Endothelial cell of umbilical vein (primary cell): ENCODE data around the gene FHIT. TPM values are rescaled to one million over a fixed set of nuclear protein-coding genes. Genes with fewer than 3 reads are reported as not detected.

Experiments used
- BruUV-seq: library from RNA; stranded (reverse); fragments of 400-500 nt; replicated peaks from 2 replicates; lab custom pipeline; 2021; lab: Mats Ljungman, UMichigan
- CTCF ChIA-PET: fragments of 300-600, 350-600 bp; sonication (Branson Sonifier 250); formaldehyde crosslinking; loops from one replicate; lab custom pipeline; 2021; ENCODE audit warnings: antibody characterized with exemption, inconsistent platforms; lab: Charles Lee
- POLR2A ChIA-PET: fragments of 300-600, 350-600 bp; sonication (Branson Sonifier 250); formaldehyde crosslinking; loops from one replicate; lab custom pipeline; 2021; ENCODE audit warnings: antibody characterized with exemption, inconsistent platforms; lab: Charles Lee
- DNase-seq: peaks from one replicate; pipeline ENCODE4 v3.0.0-alpha.2; 2011; ENCODE audit warnings: low read depth, low spot score
- FAIRE-seq: peaks from 2 replicates; lab custom pipeline; 2011; peaks lifted over from hg19 to GRCh38; lab: Jason Lieb, UNC
- H2AFZ ChIP-seq: 2 replicates; pipeline ENCODE4 v1.6.0; 2012; ENCODE audit warnings: low read depth, low read length, control low read depth, inconsistent platforms
- H3K27ac ChIP-seq: 2 replicates; pipeline ENCODE4 v1.5.1; 2011; ENCODE audit warnings: low read depth, mild to moderate bottlenecking, control low read depth, low read length, moderate library complexity; ENCODE audit not compliant: insufficient read depth
- H3K27me3 ChIP-seq, 2 experiments: 2 replicates each; pipeline versions ENCODE4 v1.6.0 to v1.6.1; 2011; ENCODE audit warnings: low read length in 2 of 2, mixed read lengths in 1 of 2; ENCODE audit not compliant: control insufficient read depth in 2 of 2, insufficient read depth in 2 of 2
- H3K36me3 ChIP-seq, 2 experiments: 2 replicates in 1 of 2; 3 replicates in 1 of 2; pipeline ENCODE4 v1.5.1; 2011; ENCODE audit warnings: low read length in 2 of 2, mild to moderate bottlenecking in 1 of 2, moderate library complexity in 1 of 2; ENCODE audit not compliant: control insufficient read depth in 2 of 2, insufficient read depth in 2 of 2; ENCODE audit errors: extremely low read depth in 1 of 2
- H3K4me1 ChIP-seq: 3 replicates; pipeline ENCODE4 v1.5.1; 2011; ENCODE audit warnings: mild to moderate bottlenecking, low read length; ENCODE audit not compliant: control insufficient read depth, insufficient read depth; ENCODE audit errors: extremely low read depth
- H3K4me2 ChIP-seq: 2 replicates; pipeline ENCODE4 v1.6.1; 2011; ENCODE audit warnings: low read length, control low read depth, mixed read lengths; ENCODE audit not compliant: insufficient read depth
- H3K4me3 ChIP-seq, 3 experiments: fragments of 200-600 bp in 1 of 3; sonication (generic), shearing (Covaris generic) in 1 of 3; replicated peaks in 1 of 3; 2 replicates each; pipeline ENCODE4 v1.5.1; 2011 to 2016; ENCODE audit warnings: control low read depth in 3 of 3, low read length in 3 of 3, mild to moderate bottlenecking in 2 of 3, inconsistent platforms in 1 of 3, low read depth in 1 of 3, moderate library complexity in 1 of 3; ENCODE audit not compliant: insufficient read depth in 1 of 3
- H3K79me2 ChIP-seq: 2 replicates; pipeline ENCODE4 v1.6.0; 2012; ENCODE audit warnings: low read length, inconsistent platforms; ENCODE audit not compliant: control insufficient read depth, insufficient read depth
- H3K9ac ChIP-seq: replicated peaks from 2 replicates; pipeline ENCODE3; 2011; ENCODE audit warnings: low read length, control low read depth; ENCODE audit not compliant: insufficient read depth; ENCODE audit errors: extremely low read depth
- H3K9me1 ChIP-seq: replicated peaks from 3 replicates; pipeline ENCODE4 v1.6.0; 2011; ENCODE audit warnings: mild to moderate bottlenecking, low read length; ENCODE audit not compliant: control insufficient read depth, insufficient read depth; ENCODE audit errors: extremely low read depth
- H3K9me3 ChIP-seq: replicated peaks from 2 replicates; pipeline ENCODE4 v1.5.1; 2012; ENCODE audit warnings: low read length, inconsistent platforms; ENCODE audit not compliant: control insufficient read depth, insufficient read depth
- H4K20me1 ChIP-seq: replicated peaks from 2 replicates; pipeline ENCODE3; 2011; ENCODE audit warnings: mild to moderate bottlenecking, low read length; ENCODE audit not compliant: control insufficient read depth, insufficient read depth; ENCODE audit errors: extremely low read depth
- CTCF ChIP-seq, 2 donors: IDR thresholded peaks; 1 replicate in 1 of 2; 2 replicates in 1 of 2; pipeline ENCODE4 v1.5.1; 2011; ENCODE audit warnings: low read length in 2 of 2, mild to moderate bottlenecking in 2 of 2, moderate library complexity in 2 of 2, control low read depth in 1 of 2, inconsistent platforms in 1 of 2, low read depth in 1 of 2; ENCODE audit not compliant: insufficient read depth in 1 of 2; ENCODE audit errors: extremely low read depth in 1 of 2
- EZH2 ChIP-seq: IDR thresholded peaks from 2 replicates; pipeline ENCODE4 v1.6.1; 2012; ENCODE audit warnings: borderline replicate concordance, low read depth, mild to moderate bottlenecking, moderate library complexity, low read length, inconsistent platforms; ENCODE audit not compliant: severe bottlenecking
- GATA2 ChIP-seq: IDR thresholded peaks from 2 replicates; pipeline ENCODE4 v1.7.0; 2011; ENCODE audit warnings: low read depth, mild to moderate bottlenecking, moderate library complexity, mixed read lengths, low read length; ENCODE audit not compliant: insufficient read length, insufficient read depth
- JUN ChIP-seq: IDR thresholded peaks from 2 replicates; pipeline ENCODE4 v1.6.1; 2011; ENCODE audit warnings: borderline replicate concordance, low read depth; ENCODE audit not compliant: insufficient read length, insufficient read depth
- POLR2A ChIP-seq: IDR thresholded peaks from 2 replicates; pipeline ENCODE4 v1.6.1; 2012; ENCODE audit warnings: low read depth, mild to moderate bottlenecking, control low read depth, low read length
- POLR2AphosphoS5 ChIP-seq: IDR thresholded peaks from 2 replicates; pipeline ENCODE4 v1.6.1; 2012; ENCODE audit warnings: low read depth, mild to moderate bottlenecking, control low read depth, low read length, moderate library complexity; ENCODE audit not compliant: insufficient read depth
- dilution Hi-C: fragments of 300-500 bp; cut with MboI; formaldehyde crosslinking; loops from one replicate; pipeline ENCODE4 v1.15.0; 2019; ENCODE audit warnings: low sequenced_read_pairs; ENCODE audit not compliant: extremely low pct_ligation_motif_present
- intact Hi-C: fragments of 100-400 bp; cut with micrococcal nuclease; formaldehyde crosslinking; loops from one replicate; pipeline ENCODE4 v1.10.0; 2022
- polyA plus RNA-seq, 4 experiments: library from polyadenylated mRNA; depleted of rRNA in 3 of 4; stranded (reverse) in 3 of 4; unstranded in 1 of 4; fragments of >200 nt; gene quantifications; 2 replicates each; pipeline versions ENCODE4 v1.2.1 to v1.2.3, GENCODE V29; 2011 to 2012; ENCODE audit warnings: missing spikeins in 1 of 4
- total RNA-seq: library from RNA; stranded (reverse); gene quantifications from 2 replicates; pipeline ENCODE4 v1.2.3, GENCODE V29; 2021
- TF ChIP-seq, protein P1 (sequence below): IDR thresholded peaks from 2 replicates; pipeline ENCODE4 v1.6.1; 2011; ENCODE audit not compliant: insufficient read depth, insufficient read length

Gene FHIT
- total and polyA plus RNA-seq, 2 donors (not counting 3 experiments of a cell fraction or from before 2014, with no cell fraction given), result 0.47 to 2.2 TPM

- intact Hi-C loops (no loop called here), dilution Hi-C loops (no loop called here)
- Histone ChIP-seq H3K36me3 (no peaks in the 10 kb centered on the region), H3K79me2 (no peaks in the 10 kb centered on the region), H3K4me1 (no peaks in the 10 kb centered on the region), H2AFZ (no peak overlapping the region), H4K20me1 (no peaks in the 10 kb centered on the region), H3K9ac (no peak overlapping the region), H3K9me1 (no peaks in the 10 kb centered on the region), H3K9me3 (no peaks in the 10 kb centered on the region), H3K27me3 (no peaks in the 10 kb centered on the region), H3K4me2 (no peak overlapping the region), H3K4me3 (no peak overlapping the region), H3K27ac (no peak overlapping the region)
- ChIA-PET POLR2A (no interaction called here), CTCF (no interaction called here)
- TF ChIP-seq GATA2 (no peak), CTCF (IDR thresholded peaks at IDR 0.05; ENCODE audit: extremely low read depth in 1 of 2, insufficient read depth in 1 of 2, low read depth in 1 of 2, low read length in 2 of 2) (no peak)
- TF ChIP-seq, protein P1, sequence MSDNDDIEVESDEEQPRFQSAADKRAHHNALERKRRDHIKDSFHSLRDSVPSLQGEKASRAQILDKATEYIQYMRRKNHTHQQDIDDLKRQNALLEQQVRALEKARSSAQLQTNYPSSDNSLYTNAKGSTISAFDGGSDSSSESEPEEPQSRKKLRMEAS, result no peak
- no TSS peak for BruUV-seq
- no peak for DNase-seq
- FAIRE-seq, result no peak
These were observed 1250.7 kb downstream of the FHIT start for GRCh38 chr3:60000311-60001105.

- Histone ChIP-seq H2AFZ (no peak overlapping the region), H3K27me3 (no peaks in the 10 kb centered on the region), H4K20me1 (no peaks in the 10 kb centered on the region), H3K4me2 (no peak overlapping the region), H3K4me1 (no peaks in the 10 kb centered on the region), H3K9ac (no peak overlapping the region), H3K27ac (no peak overlapping the region), H3K9me1 (no peaks in the 10 kb centered on the region), H3K79me2 (no peaks in the 10 kb centered on the region), H3K9me3 (peaks cover 3% of the 10 kb centered on the region), H3K4me3 (no peak overlapping the region), H3K36me3 (no peaks in the 10 kb centered on the region)
- ChIA-PET POLR2A (no interaction called here), CTCF (no interaction called here)
- TF ChIP-seq GATA2 (no peak), JUN (no peak), POLR2A (no peak), POLR2AphosphoS5 (no peak), EZH2 (no peak)
- intact Hi-C loops (no loop called here), dilution Hi-C loops (no loop called here)
- no peak for DNase-seq
- no peak for FAIRE-seq
- no TSS peak for BruUV-seq
These were observed 1253.2 kb downstream of the FHIT start for GRCh38 chr3:59998058-59998457.
